ENCODE measurements around the gene EAF2.

- TF ChIP-seq, protein P1, sequence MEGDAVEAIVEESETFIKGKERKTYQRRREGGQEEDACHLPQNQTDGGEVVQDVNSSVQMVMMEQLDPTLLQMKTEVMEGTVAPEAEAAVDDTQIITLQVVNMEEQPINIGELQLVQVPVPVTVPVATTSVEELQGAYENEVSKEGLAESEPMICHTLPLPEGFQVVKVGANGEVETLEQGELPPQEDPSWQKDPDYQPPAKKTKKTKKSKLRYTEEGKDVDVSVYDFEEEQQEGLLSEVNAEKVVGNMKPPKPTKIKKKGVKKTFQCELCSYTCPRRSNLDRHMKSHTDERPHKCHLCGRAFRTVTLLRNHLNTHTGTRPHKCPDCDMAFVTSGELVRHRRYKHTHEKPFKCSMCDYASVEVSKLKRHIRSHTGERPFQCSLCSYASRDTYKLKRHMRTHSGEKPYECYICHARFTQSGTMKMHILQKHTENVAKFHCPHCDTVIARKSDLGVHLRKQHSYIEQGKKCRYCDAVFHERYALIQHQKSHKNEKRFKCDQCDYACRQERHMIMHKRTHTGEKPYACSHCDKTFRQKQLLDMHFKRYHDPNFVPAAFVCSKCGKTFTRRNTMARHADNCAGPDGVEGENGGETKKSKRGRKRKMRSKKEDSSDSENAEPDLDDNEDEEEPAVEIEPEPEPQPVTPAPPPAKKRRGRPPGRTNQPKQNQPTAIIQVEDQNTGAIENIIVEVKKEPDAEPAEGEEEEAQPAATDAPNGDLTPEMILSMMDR (IDR thresholded peaks at IDR 0.05) = no peak
- no peak for TF ChIP-seq EZH2 (IDR thresholded peaks at IDR 0.05; ENCODE audit: borderline replicate concordance, insufficient read depth, low read depth, low read length, poor library complexity, severe bottlenecking)
These were observed 40.6 kb upstream of the EAF2 start for GRCh38 chr3:121794264-121794983.

All from B cell (primary cell).